GM21825 (cell line): ENCODE measurements around the gene HAGHL.
"Not testable (repeated sequence)": the region's sequence is repeated elsewhere in the genome, so short reads cannot be mapped to it uniquely, and the experiment has no call there.

Experiments
- ATAC-seq: cut with Tn5 transposase; IDR thresholded peaks from one replicate; pipeline ENCODE4 v1.9.1; 2021; ENCODE audit warnings: mild to moderate bottlenecking, moderate library complexity; ENCODE audit not compliant: unreplicated experiment

HAGHL gene

DNA sequence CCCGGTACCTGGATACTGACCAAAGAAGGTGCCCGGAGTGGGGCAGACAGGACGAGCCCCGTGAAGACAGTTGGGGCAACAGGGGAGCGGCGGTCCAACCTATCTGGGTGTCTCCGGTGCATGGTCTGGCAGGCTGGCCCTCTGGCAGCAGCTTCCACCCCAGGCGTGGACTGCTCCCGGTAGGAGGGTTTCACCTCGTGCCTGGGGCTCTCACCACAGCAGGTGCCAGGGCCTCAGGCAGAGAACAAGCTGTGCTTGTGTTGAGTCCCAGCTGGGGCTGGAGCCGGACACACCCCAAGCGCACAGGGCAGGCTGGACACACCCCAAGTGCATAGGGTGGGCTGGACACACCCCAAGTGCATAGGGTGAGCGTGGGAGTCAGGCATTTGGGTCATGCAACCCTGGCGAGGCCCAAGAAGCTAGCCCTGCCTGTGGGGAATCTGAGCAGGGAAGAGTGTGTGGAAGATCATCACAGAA, 19.8 kb upstream of the HAGHL start:
- no peak for ATAC-seq

DNA sequence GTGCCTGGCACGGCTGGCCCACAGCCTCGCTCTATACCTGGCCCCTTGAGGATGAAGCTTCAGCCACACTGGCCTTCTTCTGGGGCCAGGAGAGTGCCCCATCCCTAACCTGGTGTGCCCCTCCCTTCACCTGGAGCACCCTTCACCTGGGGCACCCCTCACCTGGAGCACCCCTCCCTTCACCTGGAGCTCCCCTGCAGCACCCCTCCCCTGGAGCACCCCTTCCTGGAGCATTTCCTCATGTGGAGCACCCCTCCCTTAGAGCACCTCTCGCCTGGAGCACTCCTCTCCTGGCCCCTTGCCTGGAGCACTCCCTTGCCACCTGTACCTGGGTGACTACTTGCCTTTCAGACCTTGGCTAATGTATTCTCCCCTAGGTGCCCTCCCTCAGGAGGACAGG, 18.9 kb upstream of the HAGHL start:
- ATAC-seq: no peak

DNA sequence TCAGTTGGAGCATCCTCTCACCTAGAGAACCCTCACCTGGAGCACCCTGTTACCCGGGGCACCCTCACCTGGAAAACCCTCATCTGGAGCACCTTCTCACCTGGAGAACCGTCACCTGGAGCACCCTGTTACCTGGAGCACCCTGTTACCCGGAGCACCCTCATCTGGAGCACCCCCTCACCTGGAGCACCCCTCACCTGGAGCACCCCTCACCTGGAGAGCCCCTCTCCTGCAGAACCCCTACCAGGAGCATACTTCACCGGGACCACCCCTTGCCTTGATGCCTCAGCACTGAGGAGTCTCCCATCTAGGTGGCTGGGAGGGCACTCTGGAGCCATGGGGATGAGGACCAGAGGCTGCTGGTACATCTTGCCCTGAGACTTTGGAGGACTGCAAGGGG, 17.9 kb upstream of the HAGHL start:
- no peak for ATAC-seq

- no peak for ATAC-seq
These were observed 17.1 kb upstream of the HAGHL start for GRCh38 chr16:709566-710499.

DNA sequence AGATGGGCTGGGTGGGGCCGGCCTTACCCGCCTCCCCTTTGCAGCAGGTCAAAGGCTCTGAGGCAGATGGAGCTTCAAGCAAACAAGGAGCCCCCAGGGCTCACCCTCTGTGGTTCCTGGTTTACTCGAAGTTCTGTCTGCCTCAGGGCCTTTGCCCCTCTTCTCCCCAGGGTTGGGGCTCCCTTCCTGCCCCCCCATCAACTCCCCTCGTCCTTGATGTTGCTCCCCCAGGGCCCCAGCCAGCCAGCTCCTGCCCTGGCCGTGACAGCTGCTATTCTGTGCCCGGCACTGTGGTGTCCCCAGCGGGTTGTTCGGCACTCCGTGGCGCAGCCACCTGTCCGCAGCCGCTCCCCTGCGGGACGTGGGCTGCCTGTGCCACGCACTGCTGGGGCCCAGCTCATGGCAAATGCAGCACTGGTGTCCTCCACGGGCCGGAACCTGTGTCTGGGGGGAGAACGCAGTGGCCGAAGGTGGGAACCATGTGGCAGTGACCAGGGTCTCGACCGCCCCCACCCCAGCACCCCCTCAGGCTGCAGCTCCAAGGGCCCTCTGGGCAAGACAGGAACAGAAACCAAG, 16.3 kb upstream of the HAGHL start:
- ATAC-seq: no peak

- ATAC-seq: no peak
These were observed 15.8 kb upstream of the HAGHL start for GRCh38 chr16:711084-711483.

DNA sequence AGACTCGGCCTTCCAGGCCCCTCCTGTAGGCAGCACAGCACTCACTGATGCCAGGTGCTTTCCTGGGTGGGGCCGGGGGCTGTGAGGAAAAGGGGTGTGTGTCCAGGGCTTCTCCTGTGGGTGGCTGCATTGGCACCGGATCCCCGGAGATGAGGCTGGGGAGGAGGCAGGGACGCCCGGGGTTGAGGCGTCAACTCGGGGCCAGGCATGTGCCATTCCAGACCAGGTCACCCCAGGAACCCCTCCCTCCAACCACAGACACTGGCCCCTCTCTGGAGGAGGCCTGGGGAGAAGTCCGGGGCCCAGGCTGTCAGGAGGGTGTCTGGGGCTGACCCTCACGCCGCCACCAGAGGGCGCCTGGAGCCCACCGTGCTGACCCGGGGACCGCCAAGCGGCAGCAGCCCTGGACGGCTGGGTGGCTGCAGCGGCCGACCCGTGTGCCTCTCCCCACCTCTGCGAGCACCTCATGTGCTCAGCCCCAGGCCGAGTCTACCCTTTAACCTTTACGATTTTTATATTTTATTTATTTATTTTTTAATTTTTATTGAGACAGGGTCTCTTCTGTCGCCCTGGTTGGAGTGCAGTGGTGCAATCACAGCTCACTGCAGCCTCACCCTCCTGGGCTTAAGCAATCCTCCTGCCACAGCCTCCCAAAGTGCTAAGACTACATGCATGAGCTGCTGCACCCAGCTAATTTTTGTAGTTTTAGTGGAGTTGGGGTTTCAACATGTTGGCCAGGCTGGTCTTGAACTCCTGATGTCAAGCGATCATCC, 15.2 kb upstream of the HAGHL start:
- ATAC-seq: no peak

- ATAC-seq: not testable (repeated sequence)
These were observed 14.1 kb upstream of the HAGHL start for GRCh38 chr16:712740-713250.

DNA sequence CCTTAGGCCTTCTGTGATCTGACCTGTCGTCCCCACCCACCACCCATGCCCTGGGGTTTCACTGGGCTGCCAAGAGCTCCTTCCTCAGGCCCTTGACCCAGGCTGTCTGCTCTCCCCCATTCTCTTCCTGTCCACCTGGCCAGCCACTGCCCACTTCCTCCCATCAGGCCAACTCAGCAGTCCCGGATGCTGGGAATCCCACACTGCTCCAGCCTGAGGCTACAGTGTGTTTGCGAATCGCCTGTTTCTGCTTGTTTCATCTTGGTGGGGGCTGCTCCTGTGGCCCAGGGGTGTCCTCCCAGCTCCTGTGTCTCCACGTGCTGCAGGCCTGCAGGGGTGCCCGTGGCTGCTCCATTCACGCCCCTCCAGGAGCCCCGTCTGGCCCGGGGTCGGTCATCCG, 12.8 kb upstream of the HAGHL start:
- ATAC-seq: no peak

- ATAC-seq: peak; percentile 67
These were observed 12.1 kb upstream of the HAGHL start, which contains the start of gene METRN for GRCh38 chr16:714558-715476. METRN (plus strand) TSS chr16:715118; CDS start chr16:715290, 172 bp downstream.

DNA sequence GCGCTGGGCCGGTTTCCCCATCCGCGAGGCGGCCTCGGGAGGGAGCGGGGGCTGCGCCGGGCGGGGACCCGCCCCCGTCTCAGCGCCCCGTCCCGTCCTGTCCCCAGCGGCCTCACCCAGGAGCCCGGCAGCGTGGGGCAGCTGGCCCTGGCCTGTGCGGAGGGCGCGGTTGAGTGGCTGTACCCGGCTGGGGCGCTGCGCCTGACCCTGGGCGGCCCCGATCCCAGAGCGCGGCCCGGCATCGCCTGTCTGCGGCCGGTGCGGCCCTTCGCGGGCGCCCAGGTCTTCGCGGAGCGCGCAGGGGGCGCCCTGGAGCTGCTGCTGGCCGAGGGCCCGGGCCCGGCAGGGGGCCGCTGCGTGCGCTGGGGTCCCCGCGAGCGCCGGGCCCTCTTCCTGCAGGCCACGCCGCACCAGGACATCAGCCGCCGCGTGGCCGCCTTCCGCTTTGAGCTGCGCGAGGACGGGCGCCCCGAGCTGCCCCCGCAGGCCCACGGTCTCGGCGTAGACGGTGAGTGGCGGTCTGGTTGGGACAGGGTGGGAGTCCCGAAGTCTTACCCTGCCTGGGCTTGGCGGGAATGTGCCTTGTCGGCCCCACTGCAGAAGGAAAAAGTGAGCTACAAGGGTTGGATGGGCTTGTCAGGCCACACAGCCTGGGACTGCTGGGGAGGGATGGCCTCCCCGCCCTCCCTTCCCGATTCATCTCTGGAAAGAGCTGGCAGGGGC, 11.3 kb upstream of the HAGHL start:
- no peak for ATAC-seq

DNA sequence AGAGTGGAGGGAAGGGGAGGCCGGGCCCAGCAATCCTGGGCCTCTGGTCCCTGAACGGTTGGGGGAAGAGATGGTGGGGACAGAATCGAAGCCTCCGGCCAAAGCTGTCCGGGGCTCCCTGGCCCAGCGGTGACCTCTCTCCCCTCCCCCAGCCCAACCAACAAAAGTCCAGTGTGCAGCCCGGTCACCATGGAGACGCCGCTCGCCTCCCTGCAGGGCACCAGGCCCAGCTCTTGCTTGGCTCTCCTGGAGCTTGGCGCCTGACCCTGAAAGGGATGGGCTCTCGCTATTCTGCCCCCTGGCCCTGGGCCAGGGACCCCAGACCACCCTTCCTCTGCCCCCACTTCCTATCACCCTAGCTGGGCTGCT, 10.7 kb upstream of the HAGHL start:
- ATAC-seq: no peak

DNA sequence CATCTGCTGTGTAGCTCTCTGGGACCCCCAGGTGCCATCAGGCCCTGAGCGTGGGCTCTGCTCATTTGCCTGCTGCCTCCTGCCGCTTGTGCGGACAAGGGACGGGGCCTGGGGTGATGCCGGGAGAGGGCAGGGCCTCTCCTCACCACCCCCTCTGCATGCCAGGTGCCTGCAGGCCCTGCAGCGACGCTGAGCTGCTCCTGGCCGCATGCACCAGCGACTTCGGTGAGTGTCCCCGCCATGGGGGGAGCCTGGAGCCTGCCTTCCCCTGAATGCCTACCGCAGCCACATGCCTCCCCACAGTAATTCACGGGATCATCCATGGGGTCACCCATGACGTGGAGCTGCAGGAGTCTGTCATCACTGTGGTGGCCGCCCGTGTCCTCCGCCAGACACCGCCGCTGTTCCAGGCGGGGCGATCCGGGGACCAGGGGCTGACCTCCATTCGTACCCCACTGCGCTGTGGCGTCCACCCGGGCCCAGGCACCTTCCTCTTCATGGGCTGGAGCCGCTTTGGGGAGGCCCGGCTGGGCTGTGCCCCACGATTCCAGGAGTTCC, 10.1 kb upstream of the HAGHL start:
- ATAC-seq: no peak

- ATAC-seq: no peak
These were observed 9.3 kb upstream of the HAGHL start for GRCh38 chr16:717450-718245.

GRCh38 chr16:718389-718788, 8.5 kb upstream of the HAGHL start:
- no peak for ATAC-seq

DNA sequence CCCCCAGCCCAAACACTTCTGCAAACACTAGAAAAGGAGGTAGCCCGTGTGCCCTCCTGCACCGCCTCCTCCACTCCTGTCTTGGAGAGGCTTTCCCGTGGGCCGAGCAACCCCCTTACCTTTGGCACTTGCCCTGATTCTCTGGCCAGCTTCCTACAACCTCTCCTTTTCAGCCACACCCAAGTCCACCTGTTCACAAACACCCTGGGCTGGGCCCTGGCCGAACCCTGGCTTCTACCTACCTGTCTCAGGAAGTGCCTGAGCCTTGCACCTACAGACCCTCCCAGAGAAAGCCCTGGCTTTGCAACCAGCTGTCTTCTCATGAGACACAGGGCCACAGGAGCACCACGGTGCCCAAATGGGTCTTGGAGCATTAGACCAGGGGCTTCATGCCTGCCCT, 8.0 kb upstream of the HAGHL start:
- no peak for ATAC-seq

DNA sequence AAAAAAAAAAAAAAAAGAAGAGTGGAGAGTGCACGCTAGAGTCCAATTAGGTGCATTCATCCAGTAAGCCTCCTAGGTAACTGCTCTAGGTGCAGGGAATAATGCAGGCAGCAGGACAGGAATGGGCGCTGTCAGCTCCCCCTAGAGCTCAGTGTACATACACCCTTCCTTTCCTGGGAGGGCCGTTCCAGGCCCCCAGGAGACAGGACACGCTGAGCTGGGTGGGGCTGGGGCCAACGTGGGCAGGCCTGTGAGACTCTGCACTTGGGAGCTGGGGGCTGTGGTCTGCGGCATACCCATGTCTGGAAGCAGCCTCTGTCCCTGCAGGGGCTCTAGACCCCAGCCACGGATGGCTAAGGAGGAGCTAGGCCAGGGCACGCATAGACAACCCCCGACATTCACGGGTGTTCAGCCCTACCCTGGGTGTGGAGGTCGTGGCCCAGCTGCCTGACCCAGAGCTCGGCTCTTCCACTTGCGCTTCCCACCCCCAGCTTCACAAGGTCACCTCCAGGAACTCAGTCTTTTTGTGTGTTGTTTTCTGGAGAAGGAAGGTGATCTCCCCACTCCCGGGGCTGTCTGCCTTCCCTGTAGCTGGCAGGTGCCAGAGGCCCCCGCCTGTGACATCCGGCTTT, 7.0 kb upstream of the HAGHL start:
- no peak for ATAC-seq

- ATAC-seq: peak; percentile 23
These were observed 6.4 kb upstream of the HAGHL start for GRCh38 chr16:720447-720989.
